ENCODE results near the gene ALG1. TPM values are rescaled to one million over a fixed set of nuclear protein-coding genes. Genes with fewer than 3 reads are reported as not detected.

ALG1 gene
- total RNA-seq, 4 donors from 2014 or later: 15.9 to 25.5 (median 22.9) TPM

DNA sequence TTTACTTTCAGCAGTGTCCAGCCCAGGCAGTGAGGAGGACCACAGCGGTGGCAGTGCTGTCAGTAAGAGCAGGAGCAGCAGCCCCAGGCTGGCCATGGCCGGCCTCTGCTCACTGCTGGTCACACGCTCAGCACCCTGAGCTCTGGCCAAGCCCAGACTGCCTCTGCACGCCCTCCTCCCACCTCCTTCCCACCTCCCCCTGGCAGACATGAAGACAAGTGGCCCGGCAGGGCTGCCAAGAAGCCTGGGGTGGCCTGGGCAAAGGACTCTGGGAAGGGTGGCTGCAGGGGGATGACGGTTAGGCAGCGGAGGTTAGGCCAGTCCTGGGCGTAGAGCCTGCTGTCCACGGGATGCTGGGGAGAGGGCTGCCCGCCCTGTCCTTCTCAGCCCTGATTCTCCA lies 5.8 kb upstream of the ALG1 start, which contains the start of gene C16orf89:
Gene C16orf89 (minus strand): TSS at position 144 of the 400 bp plus-strand sequence. CDS start 48 bp downstream, at position 96.
- TF ChIP-seq POLR2A (IDR thresholded peaks at IDR 0.05) (peak in 1 of 2 donors; percentile 6), EP300 (IDR thresholded peaks at IDR 0.05) (peak in 1 of 2 donors; percentile 46)
- TF ChIP-seq, protein P1, sequence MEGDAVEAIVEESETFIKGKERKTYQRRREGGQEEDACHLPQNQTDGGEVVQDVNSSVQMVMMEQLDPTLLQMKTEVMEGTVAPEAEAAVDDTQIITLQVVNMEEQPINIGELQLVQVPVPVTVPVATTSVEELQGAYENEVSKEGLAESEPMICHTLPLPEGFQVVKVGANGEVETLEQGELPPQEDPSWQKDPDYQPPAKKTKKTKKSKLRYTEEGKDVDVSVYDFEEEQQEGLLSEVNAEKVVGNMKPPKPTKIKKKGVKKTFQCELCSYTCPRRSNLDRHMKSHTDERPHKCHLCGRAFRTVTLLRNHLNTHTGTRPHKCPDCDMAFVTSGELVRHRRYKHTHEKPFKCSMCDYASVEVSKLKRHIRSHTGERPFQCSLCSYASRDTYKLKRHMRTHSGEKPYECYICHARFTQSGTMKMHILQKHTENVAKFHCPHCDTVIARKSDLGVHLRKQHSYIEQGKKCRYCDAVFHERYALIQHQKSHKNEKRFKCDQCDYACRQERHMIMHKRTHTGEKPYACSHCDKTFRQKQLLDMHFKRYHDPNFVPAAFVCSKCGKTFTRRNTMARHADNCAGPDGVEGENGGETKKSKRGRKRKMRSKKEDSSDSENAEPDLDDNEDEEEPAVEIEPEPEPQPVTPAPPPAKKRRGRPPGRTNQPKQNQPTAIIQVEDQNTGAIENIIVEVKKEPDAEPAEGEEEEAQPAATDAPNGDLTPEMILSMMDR (IDR thresholded peaks at IDR 0.05): no peak
- no peak for DNase-seq (ENCODE audit: low spot score in 2 of 2)
- H3K36me3 ChIP-seq: no peaks in the 10 kb centered on the region
- WGBS, 2 donors: 38 to 59% methylated on average over 8 to 9 of the region's 10 CpGs
- H3K27me3 ChIP-seq: no peaks in the 10 kb centered on the region
- H3K4me3 ChIP-seq: peak within 1 kb of the TSS in 1 of 4 donors; percentile 6
- H3K27ac ChIP-seq: peak within 1 kb of the TSS in 3 of 4 donors; percentile 25 to 77 (median 45)
- no peaks in the 10 kb centered on the region for H3K4me1 ChIP-seq
- H3K9me3 ChIP-seq: no peaks in the 10 kb centered on the region

DNA sequence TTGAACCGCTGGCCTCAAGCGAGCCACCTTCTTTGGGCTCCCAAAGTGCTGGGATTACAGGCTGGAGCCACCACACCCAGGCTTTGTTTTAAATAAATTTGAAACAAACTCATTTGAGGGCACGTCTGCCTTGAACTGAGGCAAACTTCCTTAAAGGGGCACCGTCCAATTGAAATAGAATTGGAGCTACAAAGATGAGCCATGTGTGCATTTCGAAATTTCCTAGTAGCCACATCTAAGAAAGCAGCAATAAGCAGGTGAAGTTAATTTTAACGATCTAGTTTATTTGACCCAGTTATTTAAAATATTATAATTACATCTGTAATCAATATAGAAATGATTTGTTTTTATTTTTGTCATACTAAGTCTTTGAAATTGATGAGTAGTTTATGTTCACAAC lies 5.1 kb upstream of the ALG1 start:
- TF ChIP-seq, protein P1 (IDR thresholded peaks at IDR 0.05): no peak
- TF ChIP-seq EP300 (IDR thresholded peaks at IDR 0.05): no peak
- TF ChIP-seq POLR2A (IDR thresholded peaks at IDR 0.05): no peak
- Histone ChIP-seq H3K27me3 (no peaks in the 10 kb centered on the region), H3K27ac (peak overlapping the region in 1 of 4 donors; percentile 77), H3K4me3 (no peak overlapping the region), H3K9me3 (no peaks in the 10 kb centered on the region), H3K4me1 (peaks cover 0 to 7% (median 0%) of the 10 kb centered on the region in 4 donors), H3K36me3 (no peaks in the 10 kb centered on the region)
- no peak for DNase-seq (ENCODE audit: low spot score in 2 of 2)
- WGBS, 2 donors: 70 to 77% methylated on average over 6 of the region's 6 CpGs

DNA sequence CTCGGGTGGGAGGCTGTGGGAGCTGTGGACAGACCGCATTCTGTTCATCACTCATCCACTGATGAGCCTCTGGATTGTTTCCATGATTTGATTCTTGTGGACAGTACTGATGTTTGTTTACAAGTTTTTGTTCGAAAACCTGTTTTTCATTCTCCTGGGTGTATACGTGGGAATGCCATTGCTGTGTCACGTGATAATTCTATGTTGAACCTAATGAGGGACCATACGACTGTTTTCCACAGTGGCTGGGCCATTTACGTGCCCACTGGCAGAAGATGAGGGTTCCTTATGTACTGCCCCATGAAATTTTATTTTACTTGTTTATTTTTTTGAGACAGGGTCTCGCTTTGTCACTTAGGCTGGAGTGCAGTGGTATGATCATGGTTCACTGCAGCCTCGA lies 2.6 kb upstream of the ALG1 start:
- no peaks in the 10 kb centered on the region for H3K9me3 ChIP-seq
- WGBS, 2 donors: 88 to 90% methylated on average over 9 of the region's 9 CpGs
- peaks cover 0 to 6% (median 0%) of the 10 kb centered on the region in 3 donors for H3K36me3 ChIP-seq
- H3K4me3 ChIP-seq: no peak overlapping the region
- H3K27ac ChIP-seq: no peak overlapping the region
- no peak for TF ChIP-seq EP300 (IDR thresholded peaks at IDR 0.05)
- TF ChIP-seq, protein P1 (IDR thresholded peaks at IDR 0.05): no peak
- TF ChIP-seq POLR2A (IDR thresholded peaks at IDR 0.05): no peak
- no peak for DNase-seq (ENCODE audit: low spot score in 2 of 2)
- no peaks in the 10 kb centered on the region for H3K27me3 ChIP-seq
- peaks cover 0 to 24% (median 4%) of the 10 kb centered on the region in 4 donors for H3K4me1 ChIP-seq

DNA sequence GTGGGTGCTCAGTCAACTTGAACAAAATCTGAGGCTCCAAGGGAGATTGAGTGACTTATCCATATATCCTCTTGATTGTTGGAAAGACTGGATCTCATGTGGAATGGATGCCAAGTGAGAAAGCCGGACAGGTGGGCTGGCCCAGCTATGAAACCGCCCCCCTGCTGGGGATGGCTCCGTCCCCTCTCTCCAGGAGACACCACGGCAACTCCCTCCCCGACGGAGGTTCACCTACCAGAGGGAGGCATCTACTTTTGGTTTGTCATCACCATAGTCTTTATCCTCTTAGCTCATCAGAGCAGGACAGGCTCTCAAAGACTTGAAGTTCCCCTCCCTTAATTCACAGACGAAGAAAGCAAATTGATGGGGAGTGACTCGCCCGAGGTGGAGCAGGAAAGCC lies 1.8 kb upstream of the ALG1 start:
- H3K27me3 ChIP-seq: no peaks in the 10 kb centered on the region
- DNase-seq (ENCODE audit: low spot score in 2 of 2): no peak
- H3K27ac ChIP-seq: no peak overlapping the region
- no peaks in the 10 kb centered on the region for H3K9me3 ChIP-seq
- 88 to 91% methylated on average over 9 of the region's 9 CpGs for WGBS, 2 donors
- no peak overlapping the region for H3K4me3 ChIP-seq
- peaks cover 0 to 24% (median 4%) of the 10 kb centered on the region in 4 donors for H3K4me1 ChIP-seq
- H3K36me3 ChIP-seq: peaks cover 0 to 14% (median 0%) of the 10 kb centered on the region in 3 donors
- TF ChIP-seq, protein P1 (IDR thresholded peaks at IDR 0.05): no peak
- TF ChIP-seq EP300 (IDR thresholded peaks at IDR 0.05) (no peak), POLR2A (IDR thresholded peaks at IDR 0.05) (no peak)

DNA sequence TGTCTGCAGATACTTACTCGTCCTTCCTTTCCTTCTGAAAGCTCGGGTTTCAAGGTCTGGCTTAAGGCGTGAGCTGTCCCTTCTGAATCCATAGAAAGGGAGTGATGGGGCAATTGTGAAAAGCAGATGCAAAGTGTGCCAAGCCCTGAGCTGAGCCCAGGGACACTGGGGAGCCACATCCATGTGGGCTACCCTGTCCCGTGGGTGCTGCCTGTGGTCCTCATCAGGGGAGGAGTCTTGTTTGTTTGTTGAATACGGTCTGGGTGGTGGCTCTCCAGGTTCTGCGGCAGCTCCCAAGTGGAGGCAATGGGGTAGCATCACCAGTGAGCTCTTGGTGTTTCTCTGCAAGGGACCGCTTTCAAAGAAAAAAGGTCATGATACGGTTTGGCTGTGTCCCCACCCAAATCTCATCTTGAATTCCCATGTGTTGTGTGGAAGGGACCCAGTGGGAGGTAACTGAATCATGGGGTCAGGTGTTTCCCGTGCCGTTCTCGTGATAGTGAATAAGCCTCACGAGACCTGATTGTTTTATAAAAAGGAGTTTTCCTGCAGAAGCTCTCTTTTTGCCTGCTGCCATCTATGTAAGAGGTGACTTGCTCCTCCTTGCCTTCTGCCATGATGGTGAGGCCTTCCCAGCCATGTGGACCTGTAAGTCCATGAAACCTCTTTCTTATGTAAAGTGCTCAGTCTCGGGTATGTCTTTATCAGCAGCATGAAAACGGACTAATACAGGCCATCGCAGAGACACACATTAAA lies 1.0 kb upstream of the ALG1 start:
- Histone ChIP-seq H3K4me3 (no peak overlapping the region), H3K27me3 (no peaks in the 10 kb centered on the region), H3K36me3 (peaks cover 0 to 21% (median 7%) of the 10 kb centered on the region in 3 donors), H3K4me1 (peaks cover 0 to 24% (median 4%) of the 10 kb centered on the region in 4 donors), H3K9me3 (no peaks in the 10 kb centered on the region), H3K27ac (peak overlapping the region in 3 of 4 donors; percentile 68 to 89 (median 89))
- WGBS, 2 donors: 86 to 88% methylated on average over 15 of the region's 15 CpGs
- no peak for DNase-seq (ENCODE audit: low spot score in 2 of 2)
- TF ChIP-seq POLR2A (IDR thresholded peaks at IDR 0.05) (no peak), EP300 (IDR thresholded peaks at IDR 0.05) (no peak)
- TF ChIP-seq, protein P1 (IDR thresholded peaks at IDR 0.05): no peak
